Measurements from ENCODE around the gene GPC3.

The GPC3 gene

DNA sequence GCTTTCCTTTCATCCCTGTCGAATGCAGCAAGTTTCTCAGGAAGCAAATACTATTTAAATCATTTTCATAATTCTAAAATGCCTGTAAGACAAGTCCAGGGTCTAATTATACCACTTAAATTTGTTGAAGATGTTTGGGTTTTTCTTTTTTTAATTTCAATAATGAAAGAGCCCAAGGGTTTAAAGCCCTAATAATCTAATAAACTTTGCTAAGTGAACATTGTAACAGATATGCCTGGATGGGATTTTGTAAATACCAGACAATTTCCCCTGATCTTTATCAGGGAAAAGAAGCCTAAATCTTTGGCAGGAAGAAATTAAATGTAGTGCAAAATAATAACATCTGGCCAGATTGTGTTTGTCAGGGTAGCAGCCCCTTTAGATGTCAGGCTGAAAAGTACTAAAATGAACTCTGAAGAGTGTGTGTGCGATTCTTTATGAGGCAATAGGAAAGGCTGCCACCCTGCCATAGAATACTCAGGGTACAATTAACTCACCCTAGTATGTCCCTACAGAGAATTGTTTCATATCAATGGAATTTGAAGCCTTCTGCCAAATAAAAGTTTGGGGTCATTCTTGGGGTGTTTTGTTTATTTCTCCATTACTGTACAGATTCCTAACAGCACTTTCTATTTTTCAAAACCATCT lies 45.6 kb downstream of the GPC3 start:
- Histone ChIP-seq H3K9me3 (ENCODE audit: control insufficient read depth, insufficient read depth, low read length) (no peaks in the 10 kb centered on the region), H3K36me3 (ENCODE audit: insufficient read depth, low read length) (no peaks in the 10 kb centered on the region), H3K9ac (ENCODE audit: low read depth, low read length) (no peak overlapping the region), H3K4me1 (ENCODE audit: insufficient read depth, low read length) (peaks cover 8% of the 10 kb centered on the region; the same call in 1 of the 2 replicates)

DNA sequence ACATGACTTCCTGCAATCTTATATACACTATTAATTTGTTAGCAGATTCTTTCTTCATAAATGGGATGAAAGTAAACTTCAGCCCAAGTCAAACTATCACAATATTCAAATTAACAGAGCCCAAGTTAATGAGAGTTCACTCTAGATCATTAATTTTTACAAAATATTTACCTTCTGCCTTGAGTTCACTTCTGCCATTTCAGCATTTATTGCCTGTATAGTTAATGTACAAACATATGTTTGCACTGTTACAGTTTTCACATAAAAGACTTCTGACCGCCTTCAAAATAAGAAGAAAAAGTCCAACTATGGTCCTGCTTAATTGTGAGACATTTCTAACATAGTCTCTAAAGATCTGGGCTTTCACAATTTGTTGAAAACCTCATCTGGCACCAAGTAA lies 46.9 kb downstream of the GPC3 start:
- Histone ChIP-seq H3K9me3 (ENCODE audit: control insufficient read depth, insufficient read depth, low read length) (no peaks in the 10 kb centered on the region), H3K4me1 (ENCODE audit: insufficient read depth, low read length) (peaks cover 9% of the 10 kb centered on the region; the same call in 1 of the 2 replicates), H3K36me3 (ENCODE audit: insufficient read depth, low read length) (no peaks in the 10 kb centered on the region), H3K9ac (ENCODE audit: low read depth, low read length) (no peak overlapping the region)

DNA sequence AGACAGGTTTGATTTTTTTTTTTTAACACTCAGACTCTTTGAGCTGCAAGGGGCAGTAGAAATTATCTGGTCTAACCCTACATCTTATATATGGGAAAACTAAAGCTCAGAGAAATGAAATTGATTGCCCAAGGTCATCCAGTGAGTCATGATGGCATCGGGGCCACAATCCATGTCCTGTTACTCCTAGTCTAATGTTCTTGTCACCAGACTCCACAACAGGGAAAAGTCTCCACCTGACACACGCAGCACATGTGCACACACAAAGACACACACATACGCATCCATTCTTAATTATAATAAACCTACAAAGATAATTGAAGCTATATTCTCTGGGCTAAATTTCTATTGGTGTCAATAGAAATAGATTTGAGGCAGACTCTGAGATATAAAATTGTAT lies 48.4 kb downstream of the GPC3 start:
- H3K9ac ChIP-seq (ENCODE audit: low read depth, low read length), result no peak overlapping the region
- H3K4me1 ChIP-seq (ENCODE audit: insufficient read depth, low read length), result peaks cover 9% of the 10 kb centered on the region; the same call in 1 of the 2 replicates
- no peaks in the 10 kb centered on the region for H3K36me3 ChIP-seq (ENCODE audit: insufficient read depth, low read length)
- no peaks in the 10 kb centered on the region for H3K9me3 ChIP-seq (ENCODE audit: control insufficient read depth, insufficient read depth, low read length)

DNA sequence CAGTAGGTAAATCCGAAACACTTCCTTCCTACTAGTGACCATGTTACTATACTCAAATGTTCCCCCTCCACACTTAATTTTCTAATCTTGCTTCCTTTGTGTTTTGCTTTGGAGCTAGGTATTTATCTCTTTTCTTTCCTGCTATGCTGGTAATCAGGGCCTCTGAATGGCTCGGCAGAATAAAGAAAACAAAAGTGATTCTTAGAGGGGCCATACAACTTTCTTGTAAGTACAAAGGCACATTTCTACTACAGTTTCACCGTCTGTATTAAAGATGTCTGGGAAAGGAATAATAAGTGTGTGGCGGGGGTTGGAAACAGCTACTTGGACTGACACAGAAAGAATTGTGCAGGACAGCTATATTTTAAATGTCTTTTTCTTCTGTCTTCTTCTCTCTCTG lies 50.3 kb downstream of the GPC3 start:
- no peak overlapping the region for H3K9ac ChIP-seq (ENCODE audit: low read depth, low read length)
- no peaks in the 10 kb centered on the region for H3K36me3 ChIP-seq (ENCODE audit: insufficient read depth, low read length)
- H3K4me1 ChIP-seq (ENCODE audit: insufficient read depth, low read length), result peaks cover 5% of the 10 kb centered on the region; the same call in 1 of the 2 replicates

DNA sequence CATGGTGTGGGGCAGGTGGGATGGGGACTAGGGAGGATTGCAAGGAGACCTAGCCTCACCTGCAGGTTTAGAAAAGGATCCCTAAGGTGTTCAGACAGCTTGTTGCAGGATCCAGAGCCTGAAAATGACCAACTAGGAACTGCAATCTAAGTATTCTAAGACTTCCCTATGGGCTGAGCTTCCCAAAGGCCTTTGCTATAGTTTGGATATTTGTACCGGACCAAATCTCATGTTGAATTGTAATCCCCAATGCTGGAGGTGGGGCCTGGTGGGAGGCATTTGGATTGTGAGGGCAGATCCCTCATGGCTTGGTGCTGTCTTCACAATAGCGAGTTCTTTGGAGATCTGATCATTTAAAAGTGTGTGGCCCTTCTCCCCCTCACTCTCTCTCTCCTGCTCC lies 52.1 kb downstream of the GPC3 start:
- peaks cover 5% of the 10 kb centered on the region; the same call in 1 of the 2 replicates for H3K4me1 ChIP-seq (ENCODE audit: insufficient read depth, low read length)
- H3K36me3 ChIP-seq (ENCODE audit: insufficient read depth, low read length), result no peaks in the 10 kb centered on the region
- H3K9me3 ChIP-seq (ENCODE audit: control insufficient read depth, insufficient read depth, low read length), result no peaks in the 10 kb centered on the region
- H3K9ac ChIP-seq (ENCODE audit: low read depth, low read length), result no peak overlapping the region

More for the DNA sequence above, 50.3 kb downstream of the GPC3 start:
- H3K9me3 ChIP-seq (ENCODE audit: control insufficient read depth, insufficient read depth, low read length), result no peaks in the 10 kb centered on the region

DNA sequence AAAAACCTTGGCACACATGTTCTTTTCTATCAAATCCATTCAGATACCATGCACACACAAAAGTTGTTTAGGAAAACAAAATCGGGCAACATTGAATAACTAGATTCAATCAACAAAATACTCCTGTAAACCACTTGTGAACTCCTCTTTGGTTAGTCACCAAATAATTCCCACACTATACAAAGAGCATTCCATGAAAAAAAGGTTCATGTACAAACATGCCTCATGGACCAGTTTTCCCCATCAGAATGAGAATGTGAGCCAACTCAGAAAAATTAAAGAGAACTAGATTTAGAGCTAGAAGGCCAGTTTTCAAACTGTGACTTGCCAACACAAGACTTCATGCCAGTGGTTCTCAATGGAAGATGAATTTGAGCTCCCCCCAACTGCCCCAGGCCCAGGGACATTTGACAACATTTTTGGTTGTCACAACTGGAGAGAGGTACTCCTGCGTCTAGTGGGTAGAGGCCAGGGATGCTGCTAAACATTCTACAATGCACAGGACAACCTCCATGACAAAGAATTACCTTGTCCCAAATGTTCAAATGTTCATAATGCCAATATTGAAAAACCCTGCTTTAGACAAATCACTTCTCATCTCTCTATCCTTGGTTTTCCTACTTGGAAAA lies 55.4 kb downstream of the GPC3 start:
- no peak overlapping the region for H3K9ac ChIP-seq (ENCODE audit: low read depth, low read length)
- H3K9me3 ChIP-seq (ENCODE audit: control insufficient read depth, insufficient read depth, low read length), result no peaks in the 10 kb centered on the region
- no peaks in the 10 kb centered on the region for H3K36me3 ChIP-seq (ENCODE audit: insufficient read depth, low read length)
- H3K4me1 ChIP-seq (ENCODE audit: insufficient read depth, low read length), result peaks cover 10% of the 10 kb centered on the region

DNA sequence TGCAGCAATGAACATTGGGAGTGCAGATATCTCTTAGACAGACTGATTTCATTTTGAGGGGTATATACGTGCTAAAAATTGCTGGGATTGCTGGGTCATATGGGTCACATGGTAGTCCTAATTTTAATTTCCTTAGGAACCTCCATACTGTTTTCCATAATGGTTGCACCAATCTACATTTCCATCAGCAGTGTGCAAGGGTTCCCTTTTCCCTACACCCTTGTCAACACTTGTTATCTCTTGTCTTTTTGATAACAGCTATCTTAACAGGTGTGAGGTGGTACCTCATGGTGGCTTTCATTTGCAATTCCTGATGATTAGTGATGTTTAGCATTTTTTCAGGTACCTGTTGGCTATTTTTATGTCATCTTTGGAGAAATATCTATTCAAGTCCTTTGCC lies 57.0 kb downstream of the GPC3 start:
- Histone ChIP-seq H3K9me3 (ENCODE audit: control insufficient read depth, insufficient read depth, low read length) (no peaks in the 10 kb centered on the region), H3K4me1 (ENCODE audit: insufficient read depth, low read length) (peaks cover 14% of the 10 kb centered on the region; the same call in 1 of the 2 replicates), H3K36me3 (ENCODE audit: insufficient read depth, low read length) (no peaks in the 10 kb centered on the region), H3K9ac (ENCODE audit: low read depth, low read length) (no peak overlapping the region)

DNA sequence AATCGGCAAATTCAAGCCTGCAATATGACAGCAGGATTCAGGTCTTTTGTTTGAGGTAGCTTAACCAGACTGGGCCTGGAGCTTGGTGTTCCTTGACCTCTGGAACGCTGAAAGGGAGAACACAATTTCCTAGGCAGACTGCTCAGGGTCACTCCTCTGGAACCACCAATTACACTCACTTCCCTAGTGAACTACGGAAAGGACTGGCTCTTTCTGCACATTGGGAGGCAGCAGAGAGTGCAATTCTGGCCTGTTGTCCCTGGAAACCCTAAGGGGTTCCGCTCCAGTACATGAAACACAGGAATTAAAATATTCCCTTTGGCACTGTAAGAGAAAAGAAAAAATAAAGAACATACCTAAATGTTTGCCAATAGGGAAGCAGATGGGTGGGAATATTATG lies 58.6 kb downstream of the GPC3 start:
- Histone ChIP-seq H3K9ac (ENCODE audit: low read depth, low read length) (no peak overlapping the region), H3K4me1 (ENCODE audit: insufficient read depth, low read length) (peaks cover 20% of the 10 kb centered on the region), H3K36me3 (ENCODE audit: insufficient read depth, low read length) (no peaks in the 10 kb centered on the region), H3K9me3 (ENCODE audit: control insufficient read depth, insufficient read depth, low read length) (no peaks in the 10 kb centered on the region)

DNA sequence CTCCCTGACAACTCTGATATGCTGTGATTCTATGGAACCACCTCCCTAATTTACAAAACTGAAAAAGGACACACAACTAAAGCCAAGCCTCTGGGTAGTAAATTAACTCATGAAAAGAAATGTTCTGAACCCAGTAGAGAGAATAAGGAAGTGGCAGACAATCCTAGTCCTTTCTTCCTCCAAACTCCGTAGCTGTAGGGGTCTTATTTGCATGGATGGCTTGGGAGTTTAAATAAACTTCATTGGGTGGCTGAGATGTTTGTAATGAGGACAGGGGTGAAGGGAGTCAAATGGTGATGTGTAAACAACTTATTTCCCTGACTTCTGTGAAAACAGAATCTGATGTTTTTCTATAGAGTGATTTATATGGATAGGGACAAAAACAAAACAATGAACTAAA lies 59.3 kb downstream of the GPC3 start:
- H3K36me3 ChIP-seq (ENCODE audit: insufficient read depth, low read length), result no peaks in the 10 kb centered on the region
- no peak overlapping the region for H3K9ac ChIP-seq (ENCODE audit: low read depth, low read length)
- no peaks in the 10 kb centered on the region for H3K9me3 ChIP-seq (ENCODE audit: control insufficient read depth, insufficient read depth, low read length)
- H3K4me1 ChIP-seq (ENCODE audit: insufficient read depth, low read length), result peaks cover 25% of the 10 kb centered on the region

DNA sequence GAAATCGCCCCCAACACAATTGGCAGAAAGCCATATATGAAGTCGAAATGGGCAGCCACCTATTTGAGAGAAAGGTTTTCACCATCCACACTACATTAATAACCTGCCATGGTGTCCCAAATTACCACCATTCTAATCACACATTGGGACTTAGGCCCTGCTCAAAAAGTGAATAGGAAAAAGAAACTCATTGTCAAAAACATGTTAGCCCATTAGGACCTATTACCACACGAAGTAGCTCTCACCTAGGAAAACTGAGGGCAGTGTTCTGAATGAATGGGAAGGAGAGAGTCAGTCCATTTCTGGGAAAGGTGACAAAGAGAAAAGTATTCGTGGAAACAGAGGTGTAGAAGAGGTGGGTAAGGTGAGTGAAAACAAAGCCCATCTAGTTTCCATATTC lies 60.8 kb downstream of the GPC3 start:
- no peak overlapping the region for H3K9ac ChIP-seq (ENCODE audit: low read depth, low read length)
- H3K4me1 ChIP-seq (ENCODE audit: insufficient read depth, low read length), result peaks cover 25% of the 10 kb centered on the region
- H3K36me3 ChIP-seq (ENCODE audit: insufficient read depth, low read length), result no peaks in the 10 kb centered on the region
- no peaks in the 10 kb centered on the region for H3K9me3 ChIP-seq (ENCODE audit: control insufficient read depth, insufficient read depth, low read length)

DNA sequence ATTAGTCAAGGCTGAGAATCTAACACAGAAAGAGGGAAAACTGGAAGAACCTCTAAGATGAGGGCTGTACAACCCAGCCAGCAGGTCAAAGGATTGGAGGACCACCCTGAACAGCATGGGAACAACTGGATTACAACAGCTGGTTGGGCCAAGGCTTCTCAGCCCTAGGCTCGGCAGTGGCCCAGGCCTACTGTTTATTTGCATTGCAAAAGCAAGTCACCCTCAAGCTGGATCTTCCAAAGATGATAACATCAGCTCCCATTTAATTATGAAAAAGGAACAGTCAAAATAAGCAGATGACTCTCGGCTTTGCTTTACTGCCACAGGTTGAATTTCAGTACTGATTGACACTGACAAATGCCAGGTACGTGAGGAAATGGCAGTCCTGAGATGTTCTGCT lies 61.8 kb downstream of the GPC3 start:
- Histone ChIP-seq H3K4me1 (ENCODE audit: insufficient read depth, low read length) (peaks cover 25% of the 10 kb centered on the region), H3K36me3 (ENCODE audit: insufficient read depth, low read length) (no peaks in the 10 kb centered on the region), H3K9me3 (ENCODE audit: control insufficient read depth, insufficient read depth, low read length) (no peaks in the 10 kb centered on the region), H3K9ac (ENCODE audit: low read depth, low read length) (no peak overlapping the region)

DNA sequence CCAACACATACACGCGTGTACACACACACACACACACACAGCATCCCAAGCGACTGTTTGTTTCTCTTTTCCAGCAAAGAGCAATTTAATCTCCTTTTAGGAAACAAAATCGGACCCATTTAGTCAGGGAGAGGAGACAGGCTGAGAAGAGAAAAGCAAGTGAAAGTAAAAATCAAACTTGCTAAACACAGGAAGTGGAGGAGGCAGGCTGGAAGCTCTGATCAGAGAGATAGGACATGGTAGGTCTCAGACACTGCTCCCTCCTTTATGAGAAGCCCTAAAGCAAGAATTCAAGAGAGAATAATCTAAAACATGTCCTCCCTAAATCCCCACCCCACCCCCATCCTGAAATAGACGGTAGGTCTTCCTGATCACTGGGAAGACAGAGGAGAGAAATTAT lies 62.3 kb downstream of the GPC3 start:
- Histone ChIP-seq H3K9me3 (ENCODE audit: control insufficient read depth, insufficient read depth, low read length) (no peaks in the 10 kb centered on the region), H3K9ac (ENCODE audit: low read depth, low read length) (no peak overlapping the region), H3K36me3 (ENCODE audit: insufficient read depth, low read length) (no peaks in the 10 kb centered on the region), H3K4me1 (ENCODE audit: insufficient read depth, low read length) (peaks cover 25% of the 10 kb centered on the region)

DNA sequence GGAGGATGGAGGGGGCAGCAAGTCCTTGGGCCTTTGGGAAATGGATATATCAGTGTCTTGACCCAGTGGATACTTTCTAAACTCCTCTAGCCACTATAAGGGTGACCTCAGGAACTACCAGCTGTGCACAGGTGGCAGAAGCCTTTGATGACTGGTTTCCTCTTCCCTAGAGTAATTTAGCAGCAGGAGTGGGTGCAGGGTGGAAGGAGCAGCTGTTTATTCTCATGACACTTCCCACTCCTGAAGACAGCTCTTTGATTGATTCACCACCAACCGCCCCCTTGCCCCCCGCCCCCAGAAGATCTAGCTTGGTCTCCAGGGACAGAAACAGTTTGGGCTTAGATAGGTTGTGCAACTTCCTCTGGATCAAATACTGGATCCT lies 63.0 kb downstream of the GPC3 start:
- Histone ChIP-seq H3K9me3 (ENCODE audit: control insufficient read depth, insufficient read depth, low read length) (no peaks in the 10 kb centered on the region), H3K4me1 (ENCODE audit: insufficient read depth, low read length) (peaks cover 25% of the 10 kb centered on the region), H3K36me3 (ENCODE audit: insufficient read depth, low read length) (no peaks in the 10 kb centered on the region), H3K9ac (ENCODE audit: low read depth, low read length) (no peak overlapping the region)

DNA sequence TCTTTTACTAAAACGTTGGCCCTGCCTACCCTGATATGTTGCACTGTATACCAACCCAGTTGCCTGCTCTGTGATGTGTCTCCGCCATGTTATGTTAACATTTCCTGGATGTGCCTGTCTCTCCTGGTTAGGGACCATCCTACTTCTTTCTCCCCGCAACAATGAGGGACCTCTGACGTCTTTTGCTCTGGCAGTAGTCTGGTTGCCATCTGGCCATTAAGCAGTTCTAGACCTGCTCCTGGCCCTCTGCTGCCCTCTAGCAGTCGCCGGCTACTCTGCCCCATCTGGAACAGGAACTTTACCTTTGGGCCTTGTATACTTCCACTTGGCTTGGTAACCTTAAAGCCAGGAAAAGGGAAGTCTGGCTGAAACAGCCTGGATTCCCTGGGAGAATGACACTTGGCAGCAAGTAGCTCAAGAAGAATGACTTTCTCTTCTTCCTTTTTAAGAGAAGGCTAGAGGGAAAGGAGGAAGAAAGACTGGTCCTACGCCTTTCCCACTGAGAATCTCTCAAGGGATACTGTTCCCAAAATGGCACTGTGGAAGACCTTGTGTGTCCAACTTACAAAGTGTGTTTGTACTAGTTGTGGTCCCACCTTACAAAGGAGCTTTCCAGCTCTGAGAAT lies 63.5 kb downstream of the GPC3 start:
- H3K9me3 ChIP-seq (ENCODE audit: control insufficient read depth, insufficient read depth, low read length), result no peaks in the 10 kb centered on the region
- no peaks in the 10 kb centered on the region for H3K36me3 ChIP-seq (ENCODE audit: insufficient read depth, low read length)
- no peak overlapping the region for H3K9ac ChIP-seq (ENCODE audit: low read depth, low read length)
- peaks cover 25% of the 10 kb centered on the region for H3K4me1 ChIP-seq (ENCODE audit: insufficient read depth, low read length)

DNA sequence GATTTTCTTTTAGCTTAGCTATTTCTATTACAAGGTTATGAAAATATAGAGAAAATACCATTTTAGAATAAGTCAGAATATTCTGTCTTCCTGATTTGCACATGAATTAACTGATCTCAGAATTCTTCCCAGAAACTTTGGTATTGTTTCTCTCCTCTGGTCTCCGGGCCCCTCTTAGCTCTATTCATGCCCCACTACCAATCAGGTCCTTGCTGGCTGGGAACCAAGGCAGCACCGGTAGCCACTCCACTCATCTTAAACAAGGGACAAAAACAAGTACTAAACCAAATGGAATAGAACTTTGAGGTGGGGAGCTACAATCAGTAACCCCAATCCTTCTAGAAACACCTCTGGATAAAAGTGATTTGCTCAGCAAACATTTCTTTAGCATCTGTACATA lies 64.3 kb downstream of the GPC3 start:
- Histone ChIP-seq H3K36me3 (ENCODE audit: insufficient read depth, low read length) (no peaks in the 10 kb centered on the region), H3K4me1 (ENCODE audit: insufficient read depth, low read length) (peaks cover 25% of the 10 kb centered on the region)

More for the DNA sequence above, 64.3 kb downstream of the GPC3 start:
- H3K9ac ChIP-seq (ENCODE audit: low read depth, low read length), result no peak overlapping the region
- no peaks in the 10 kb centered on the region for H3K9me3 ChIP-seq (ENCODE audit: control insufficient read depth, insufficient read depth, low read length)

Data from ES-I3 (cell line).